Testis (tissue), 2 donors: ENCODE measurements around the gene COQ8B.

ENCODE experiments used
- CTCF ChIP-seq, 3 experiments: fragments of 450-650 bp in 2 of 3; fragments of 200-600 bp in 1 of 3; sonication (generic) in 1 of 3; IDR thresholded peaks; one replicate each; pipeline ENCODE4 v1.5.1; 2016 to 2019; ENCODE audit warnings: antibody characterized with exemption in 3 of 3, mild to moderate bottlenecking in 2 of 3, moderate library complexity in 1 of 3
- POLR2A ChIP-seq: fragments of 450-650 bp; IDR thresholded peaks from one replicate; pipeline ENCODE4 v1.6.1; 2017; ENCODE audit warnings: antibody characterized with exemption, mild to moderate bottlenecking, moderate library complexity

- no peak for TF ChIP-seq POLR2A
- TF ChIP-seq CTCF (IDR thresholded peaks at IDR 0.05), result no peak
These were observed 29.1 kb downstream of the COQ8B start for GRCh38 chr19:40687525-40688016.
